H1 (cell line): ENCODE results near the gene C17orf50. TPM values are rescaled to one million over a fixed set of nuclear protein-coding genes. Genes with fewer than 3 reads are reported as not detected.

Experiments used
- CBX8 ChIP-seq: fragments of 300-800, 300-1000 bp; sonication (generic); IDR thresholded peaks from 2 replicates; pipeline ENCODE4 v1.7.1; 2016; ENCODE audit warnings: low read depth, low read length, borderline replicate concordance
- polyA plus RNA-seq, 7 experiments: library from polyadenylated mRNA; depleted of rRNA in 3 of 7; stranded (reverse) in 5 of 7; unstranded in 2 of 7; fragments of >200 nt in 5 of 7; fragments of 200-250 nt in 2 of 7; gene quantifications; 1 replicate in 5 of 7; 2 replicates in 1 of 7; 4 replicates in 1 of 7; pipeline versions ENCODE4 v1.2.1 to v1.2.3, GENCODE V29; 2011 to 2013; ENCODE audit warnings: missing spikeins in 2 of 7, mixed read lengths in 2 of 7
- total RNA-seq: library from RNA; stranded (reverse); fragmentation: NEBNext Ultra II Directional; extraction: Animal tissue kit (Norgen Biotek cat#: 25700); gene quantifications from 2 replicates; pipeline ENCODE4 v1.2.1, GENCODE V29; 2021

The C17orf50 gene
- total and polyA plus RNA-seq, 2 of the 8 experiments (the other 6 are each of a cell fraction or from before 2014, with no cell fraction given): 0.12 TPM; not detected in 1

GRCh38 chr17:35797370-35797769 is 36.7 kb downstream of the C17orf50 start (continued):
- TF ChIP-seq CBX8: no peak
- TF ChIP-seq, all 59 proteins: peak for 0
